ELR (cell line): Measurements from ENCODE around the gene EYA2.
"Not testable (repeated sequence)": the region's sequence is repeated elsewhere in the genome, so short reads cannot be mapped to it uniquely, and the experiment has no call there.

Source experiments
- DNase-seq: peaks from one replicate; pipeline ENCODE4 v3.0.0-alpha.2; 2015; ENCODE audit warnings: low read depth

Gene EYA2

GRCh38 chr20:46894579-46894958 lies at the start of gene EYA2:
TSS of gene EYA2 (plus strand) at chr20:46894843. CDS start at chr20:46990011, 95,168 bp downstream.
- no peak for DNase-seq

GRCh38 chr20:46844965-46845364 lies 49.7 kb upstream of the EYA2 start:
- no peak for DNase-seq

- DNase-seq: no peak
These were observed 45.4 kb upstream of the EYA2 start for GRCh38 chr20:46849269-46849668.

DNA sequence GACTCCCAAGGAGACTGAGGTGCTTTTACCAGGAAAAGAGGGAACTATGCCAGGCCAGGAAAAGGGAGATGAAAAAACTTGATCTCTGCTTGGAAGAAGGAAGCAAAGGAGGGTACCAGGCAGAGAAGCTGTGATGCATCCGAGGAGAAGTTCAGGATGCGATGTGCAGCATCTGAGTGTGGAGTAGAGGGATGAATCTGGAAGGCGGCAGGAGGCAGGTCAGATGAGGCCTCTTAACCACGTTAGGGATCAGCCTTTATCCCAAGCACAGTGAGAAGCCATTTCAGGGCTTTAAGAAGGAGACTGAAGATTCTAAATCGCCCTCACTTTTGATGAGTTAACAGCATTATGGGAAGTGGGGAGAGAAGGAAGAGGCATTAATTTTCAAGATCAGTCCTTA lies 44.9 kb upstream of the EYA2 start:
- DNase-seq: no peak

DNA sequence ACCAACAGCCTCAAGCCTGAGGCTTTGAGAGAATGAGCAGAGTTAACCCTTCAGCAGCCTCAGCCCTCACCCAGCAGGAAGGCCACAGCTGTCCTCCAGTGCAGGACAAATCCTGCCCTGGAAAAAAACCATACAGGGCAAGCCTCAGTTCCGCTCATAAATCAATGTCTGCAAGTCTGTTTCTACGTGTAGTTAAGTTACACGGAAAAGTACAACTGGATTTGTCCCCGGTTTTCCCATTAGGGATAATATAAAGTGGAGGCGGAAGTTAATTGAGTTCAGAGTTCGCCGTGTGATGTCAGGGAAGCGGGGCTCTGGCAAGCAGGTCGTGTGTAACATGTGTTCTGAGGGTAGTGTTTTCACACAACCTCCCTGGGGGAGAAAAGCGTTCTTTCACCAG lies 44.2 kb upstream of the EYA2 start:
- DNase-seq: no peak

DNA sequence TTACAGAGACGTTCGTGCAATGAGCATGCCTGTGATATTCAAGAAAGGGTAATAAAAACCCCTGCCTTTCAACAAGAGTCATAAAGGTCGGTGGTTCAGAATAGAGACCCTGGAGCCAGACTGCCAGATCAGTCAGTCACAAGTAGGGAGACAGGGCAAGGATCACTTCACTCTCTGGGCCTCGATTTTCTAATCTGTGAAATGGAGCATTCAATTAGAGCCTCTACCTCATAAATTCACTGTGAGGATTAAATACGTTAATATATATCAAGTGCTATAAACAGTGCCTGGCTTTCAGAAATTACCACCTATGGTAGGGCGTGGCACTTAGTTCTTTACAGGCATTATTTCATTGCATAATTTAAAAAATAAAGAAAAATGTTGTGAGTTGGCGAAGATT lies 43.7 kb upstream of the EYA2 start:
- DNase-seq: no peak

DNA sequence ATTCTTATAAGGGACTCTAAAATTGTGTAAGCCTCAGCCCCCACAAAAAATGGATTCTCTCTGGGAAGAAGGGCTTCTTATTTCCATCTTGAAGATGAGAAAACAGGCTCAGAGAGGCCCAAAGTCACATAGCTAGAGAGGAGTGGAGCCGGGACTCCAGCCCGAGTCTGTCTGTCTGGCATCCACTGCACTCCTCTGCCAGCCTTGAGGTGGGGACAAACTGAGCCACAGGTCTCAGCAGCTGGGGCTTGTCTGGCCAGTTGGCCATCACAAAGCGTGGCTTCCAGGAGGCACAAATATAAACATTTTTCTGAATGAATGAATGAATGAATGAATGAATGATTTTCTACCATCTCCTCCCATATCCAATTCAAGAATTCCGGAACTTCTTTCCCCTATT lies 42.9 kb upstream of the EYA2 start:
- DNase-seq: no peak

GRCh38 chr20:46852313-46852712 lies 42.3 kb upstream of the EYA2 start:
- no peak for DNase-seq

DNA sequence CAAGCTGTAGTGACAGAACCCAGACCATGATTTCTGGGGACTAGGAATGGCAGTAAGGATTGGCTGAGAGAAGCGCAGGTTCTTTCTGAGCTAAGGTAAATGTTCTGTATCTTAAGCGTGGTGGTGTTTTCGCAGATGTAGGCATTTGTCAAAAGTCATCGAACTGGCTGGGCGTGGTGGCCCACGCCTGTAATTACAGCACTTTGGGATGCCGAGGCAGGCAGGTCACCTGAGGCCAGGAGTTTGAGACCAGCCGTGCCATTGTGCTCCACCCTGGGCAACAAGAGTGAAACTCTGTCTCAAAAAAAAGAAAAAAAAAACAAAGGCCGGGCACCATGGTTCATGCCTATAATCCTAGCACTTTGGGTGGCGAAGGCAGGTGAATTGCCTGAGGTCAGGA lies 40.7 kb upstream of the EYA2 start:
- DNase-seq: no peak

DNA sequence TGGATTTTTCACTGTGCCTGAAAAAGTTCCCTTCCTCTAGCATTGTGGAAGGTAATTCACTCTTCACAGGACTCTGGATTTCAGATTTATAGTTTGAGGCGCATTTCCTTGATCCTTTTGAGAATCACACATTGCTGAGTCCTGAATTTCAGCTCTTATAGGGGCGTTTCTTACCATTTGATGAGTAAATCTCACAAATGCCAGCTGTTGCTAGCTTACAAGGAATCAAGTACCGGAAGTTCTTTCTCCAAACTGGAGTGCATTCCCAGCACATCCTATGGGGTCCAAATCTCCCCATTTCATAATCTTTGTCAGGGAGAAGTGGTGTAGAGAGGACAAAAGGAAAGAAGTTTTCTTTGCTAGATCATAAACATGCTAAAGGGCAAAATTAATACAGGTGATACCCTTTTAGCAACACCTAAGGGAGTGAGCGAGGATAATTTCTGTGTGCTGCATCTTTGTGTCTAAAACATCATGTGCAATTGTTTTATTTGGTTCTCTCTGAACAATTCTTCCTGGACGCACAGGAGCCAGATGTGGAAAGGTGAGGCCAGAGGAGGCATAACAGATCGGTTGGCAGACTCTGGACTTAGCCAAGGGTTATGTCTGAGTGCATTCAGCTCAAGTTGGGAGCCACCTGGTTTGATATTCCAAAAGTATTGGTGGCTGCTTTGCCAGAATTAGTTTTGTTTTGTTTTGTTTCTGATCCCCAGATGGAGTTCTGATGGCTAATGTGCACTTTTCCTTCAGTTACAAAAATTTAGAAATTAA lies 37.4 kb upstream of the EYA2 start:
- DNase-seq: no peak

- DNase-seq: no peak
These were observed 28.8 kb upstream of the EYA2 start for GRCh38 chr20:46865824-46866223.

DNA sequence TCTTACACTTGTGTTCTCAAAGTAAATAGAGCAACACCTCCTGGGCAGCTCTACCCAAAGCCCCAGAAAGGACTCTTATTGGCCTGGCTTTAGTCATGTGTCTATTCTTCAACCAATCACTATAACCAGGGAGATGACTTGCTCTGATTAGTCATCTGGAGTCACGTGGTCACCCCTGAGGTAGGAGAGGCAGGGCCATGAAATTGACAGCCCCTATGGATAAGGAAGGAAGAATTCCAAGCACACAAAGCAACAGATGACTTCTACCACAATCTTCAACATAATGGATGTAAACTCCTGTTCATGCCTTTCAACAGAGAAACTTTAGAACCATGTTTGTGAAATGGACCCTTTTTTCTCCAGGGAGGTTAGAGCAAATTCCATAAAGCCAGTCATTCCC lies 24.6 kb upstream of the EYA2 start:
- DNase-seq: no peak

DNA sequence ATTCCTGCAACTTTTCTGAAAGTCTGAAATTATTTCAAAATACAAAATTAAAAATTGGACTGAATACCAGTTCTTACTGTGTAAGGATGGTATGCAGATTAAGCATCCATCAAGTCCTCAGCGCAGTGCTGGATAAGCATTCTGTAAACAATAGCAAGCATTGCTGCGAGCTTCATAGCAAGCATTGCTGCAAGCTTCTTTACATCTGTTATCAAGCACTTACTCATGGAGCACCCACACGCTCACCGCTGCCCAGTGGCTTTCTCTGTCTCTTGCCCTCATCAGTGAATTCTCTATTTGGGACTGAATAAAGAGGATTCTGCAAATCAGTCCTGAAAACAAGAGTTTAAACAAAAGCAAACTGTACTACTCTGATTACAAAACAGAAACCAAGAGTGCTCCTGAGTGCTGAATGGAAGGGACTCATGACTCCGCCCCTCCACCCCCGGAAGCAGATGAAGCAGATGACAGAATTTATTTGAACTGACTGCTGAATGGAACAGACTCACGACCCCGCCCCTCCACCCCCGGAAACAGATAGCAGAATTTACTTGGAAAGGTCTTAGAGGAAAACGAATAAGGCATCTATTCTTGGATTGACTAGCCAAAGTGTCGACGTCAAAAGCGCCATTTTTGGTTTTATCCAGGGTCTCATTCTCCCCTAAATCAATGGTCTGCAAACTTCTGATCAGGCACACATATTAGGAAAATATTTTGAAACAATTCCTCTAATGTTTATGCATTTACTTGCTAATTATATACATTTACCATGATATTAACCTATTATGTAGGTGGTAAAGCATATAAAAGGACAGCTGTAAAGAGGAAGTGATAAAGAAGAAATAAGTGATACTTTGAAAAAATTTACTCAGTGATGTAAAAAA lies 22.1 kb upstream of the EYA2 start:
- peak; percentile 6 for DNase-seq

- DNase-seq: no peak
These were observed 19.6 kb upstream of the EYA2 start for GRCh38 chr20:46875059-46875458.

- no peak for DNase-seq
These were observed 15.3 kb upstream of the EYA2 start for GRCh38 chr20:46879386-46879785.

GRCh38 chr20:46879963-46880362 lies 14.7 kb upstream of the EYA2 start:
- DNase-seq: not testable (repeated sequence)

GRCh38 chr20:46883892-46884291 lies 10.8 kb upstream of the EYA2 start:
- no peak for DNase-seq

GRCh38 chr20:46890682-46891081 lies 4.0 kb upstream of the EYA2 start:
- DNase-seq: no peak

DNA sequence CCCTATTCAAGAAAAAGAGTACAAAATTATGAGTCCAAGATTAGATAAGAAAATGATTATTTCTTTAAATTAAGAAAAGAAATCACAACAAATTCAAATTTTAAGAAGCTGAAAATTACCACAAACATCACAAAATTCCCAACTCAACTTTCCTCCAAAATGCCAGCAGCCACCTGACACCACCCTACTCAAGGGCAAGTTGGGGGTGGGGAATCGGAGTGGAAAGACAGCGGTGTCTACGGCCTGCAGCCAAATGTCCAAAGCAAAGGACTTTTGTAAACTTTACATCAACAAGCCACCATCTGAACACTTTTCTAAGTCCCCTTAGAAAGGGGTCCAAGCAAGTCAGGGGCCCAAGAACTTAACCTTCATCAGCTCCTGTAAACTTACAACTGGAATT lies 1.6 kb upstream of the EYA2 start:
- DNase-seq: no peak

GRCh38 chr20:46893877-46894578 lies 615 bp upstream of the EYA2 start:
- DNase-seq: no peak

- no peak for DNase-seq
These were observed 595 bp downstream of the EYA2 start for GRCh38 chr20:46894971-46895905.

DNA sequence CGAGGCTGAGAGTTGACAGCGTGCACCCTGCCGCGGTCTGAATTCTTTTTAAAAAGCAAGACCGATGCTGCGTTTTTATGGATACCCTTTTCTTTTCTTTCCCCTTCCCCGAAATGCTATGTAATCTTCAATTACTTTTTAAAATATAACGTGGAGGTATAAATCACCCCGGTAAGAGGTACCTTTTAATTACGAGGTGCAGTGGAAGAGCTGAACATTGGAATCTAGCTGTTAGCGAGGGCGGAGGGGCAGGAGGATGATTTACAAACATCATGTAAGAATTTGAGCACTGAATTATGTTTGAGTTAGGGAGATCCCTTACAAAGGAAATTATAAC lies 1.2 kb downstream of the EYA2 start:
- no peak for DNase-seq
